Measurements from ENCODE around the gene BMF.

GRCh38 chr15:40097096-40097967 is 11.3 kb downstream of the BMF start:
- TF ChIP-seq CTCF (IDR thresholded peaks at IDR 0.05; ENCODE audit: low read depth, low read length, missing input control) = no peak
- TF ChIP-seq FOXA2 (IDR thresholded peaks at IDR 0.05) = no peak
- no peak for TF ChIP-seq REST (IDR thresholded peaks at IDR 0.05)
- TF ChIP-seq HNF4G (IDR thresholded peaks at IDR 0.05) = no peak
- TF ChIP-seq ATF3 (IDR thresholded peaks at IDR 0.05) = no peak
- TF ChIP-seq YY1 (IDR thresholded peaks at IDR 0.05) = no peak
- no peak for TF ChIP-seq GABPA (IDR thresholded peaks at IDR 0.05 in 1 of 2, conservative IDR thresholded peaks at IDR 0.05 in 1 of 2)
- no peak for TF ChIP-seq TAF1 (conservative IDR thresholded peaks at IDR 0.05)
- no peak for TF ChIP-seq ZBTB33 (IDR thresholded peaks at IDR 0.05)
- TF ChIP-seq MAX (IDR thresholded peaks at IDR 0.05) = no peak
- TF ChIP-seq RAD21 (IDR thresholded peaks at IDR 0.05) = no peak
- no peak for TF ChIP-seq EGR1 (IDR thresholded peaks at IDR 0.05; ENCODE audit: low read depth in 2 of 2)
- TF ChIP-seq RXRA (IDR thresholded peaks at IDR 0.05) = no peak
- TF ChIP-seq FOXA1 (IDR thresholded peaks at IDR 0.05) = no peak
